ENCODE results near the gene LCA5L. TPM values are rescaled to one million over a fixed set of nuclear protein-coding genes. Genes with fewer than 3 reads are reported as not detected.

LCA5L gene
- total RNA-seq, 1 donor = 3.1 TPM

DNA sequence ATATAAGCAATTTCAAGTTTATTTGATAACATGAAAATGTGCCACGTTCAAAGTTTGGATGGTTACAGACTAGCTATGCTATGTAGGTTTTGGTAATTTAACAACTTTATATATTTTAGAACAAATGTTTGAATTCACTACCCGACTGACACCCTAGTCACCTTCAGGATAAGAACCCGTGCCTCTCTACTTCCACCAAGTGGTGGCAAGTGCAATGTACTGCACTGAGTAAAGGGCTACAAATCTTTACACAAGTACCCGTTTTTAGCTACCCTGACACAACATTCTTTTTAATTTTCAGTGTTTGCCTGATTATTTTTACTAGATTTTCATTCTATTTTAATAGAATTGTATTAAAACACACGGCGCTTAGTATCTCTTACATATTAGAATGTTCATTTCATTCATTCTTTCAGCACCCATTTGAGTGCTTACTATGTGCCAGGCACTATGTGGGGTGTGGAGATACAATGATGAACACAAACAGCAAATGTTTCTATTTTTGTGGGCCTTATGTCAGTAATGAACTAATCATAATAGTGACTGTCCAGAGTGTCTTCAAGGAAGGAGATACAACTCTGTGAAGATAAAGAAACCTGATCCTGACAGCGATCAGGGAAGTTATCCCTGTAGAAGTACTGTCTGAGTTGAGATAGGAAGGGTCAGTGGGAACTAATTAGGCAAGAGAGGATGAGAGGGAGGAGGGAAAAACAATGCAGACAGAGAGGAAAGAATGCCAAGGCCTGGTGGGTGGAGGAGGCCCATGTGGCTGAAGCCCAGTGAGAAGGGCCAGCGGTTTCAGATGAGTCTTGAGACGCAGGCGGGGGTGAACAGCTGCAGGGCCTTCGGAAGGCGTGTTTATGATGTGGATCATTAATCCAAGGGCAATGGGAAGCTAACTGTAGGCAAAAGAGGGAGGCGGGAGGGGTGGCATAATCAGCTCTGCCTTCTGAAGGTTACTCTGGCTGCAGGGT, 3.8 kb downstream of the LCA5L start:
- TF ChIP-seq, protein P1, sequence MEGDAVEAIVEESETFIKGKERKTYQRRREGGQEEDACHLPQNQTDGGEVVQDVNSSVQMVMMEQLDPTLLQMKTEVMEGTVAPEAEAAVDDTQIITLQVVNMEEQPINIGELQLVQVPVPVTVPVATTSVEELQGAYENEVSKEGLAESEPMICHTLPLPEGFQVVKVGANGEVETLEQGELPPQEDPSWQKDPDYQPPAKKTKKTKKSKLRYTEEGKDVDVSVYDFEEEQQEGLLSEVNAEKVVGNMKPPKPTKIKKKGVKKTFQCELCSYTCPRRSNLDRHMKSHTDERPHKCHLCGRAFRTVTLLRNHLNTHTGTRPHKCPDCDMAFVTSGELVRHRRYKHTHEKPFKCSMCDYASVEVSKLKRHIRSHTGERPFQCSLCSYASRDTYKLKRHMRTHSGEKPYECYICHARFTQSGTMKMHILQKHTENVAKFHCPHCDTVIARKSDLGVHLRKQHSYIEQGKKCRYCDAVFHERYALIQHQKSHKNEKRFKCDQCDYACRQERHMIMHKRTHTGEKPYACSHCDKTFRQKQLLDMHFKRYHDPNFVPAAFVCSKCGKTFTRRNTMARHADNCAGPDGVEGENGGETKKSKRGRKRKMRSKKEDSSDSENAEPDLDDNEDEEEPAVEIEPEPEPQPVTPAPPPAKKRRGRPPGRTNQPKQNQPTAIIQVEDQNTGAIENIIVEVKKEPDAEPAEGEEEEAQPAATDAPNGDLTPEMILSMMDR (IDR thresholded peaks at IDR 0.05; ENCODE audit: insufficient read depth, low read length) = peak; percentile 92
- H3K4me3 ChIP-seq (ENCODE audit: low read depth, low read length) = no peak overlapping the region
- peak; percentile 66 for DNase-seq (ENCODE audit: low read depth)

DNA sequence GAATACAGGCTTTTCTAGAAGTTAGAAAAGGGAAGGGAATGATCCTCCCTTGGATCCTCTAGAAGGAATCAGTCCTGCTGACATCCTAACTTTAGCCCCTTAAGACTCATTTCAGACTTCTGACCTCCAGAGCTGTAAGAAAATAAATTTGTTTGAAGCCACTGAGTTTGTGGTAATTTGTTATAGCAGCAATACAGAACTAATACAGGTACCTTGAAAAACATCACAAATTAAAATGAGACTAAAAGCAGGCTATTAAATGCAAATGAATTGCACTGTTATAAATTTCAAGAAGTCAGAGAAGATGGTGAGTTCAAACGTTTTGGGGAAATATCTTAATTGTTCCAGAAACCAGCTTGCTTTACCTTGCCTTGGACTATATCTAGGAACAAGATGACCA, 6.3 kb downstream of the LCA5L start:
- DNase-seq (ENCODE audit: low read depth) = no peak
- no peak overlapping the region for H3K4me3 ChIP-seq (ENCODE audit: low read depth, low read length)
- TF ChIP-seq, protein P1 (IDR thresholded peaks at IDR 0.05; ENCODE audit: insufficient read depth, low read length) = no peak

DNA sequence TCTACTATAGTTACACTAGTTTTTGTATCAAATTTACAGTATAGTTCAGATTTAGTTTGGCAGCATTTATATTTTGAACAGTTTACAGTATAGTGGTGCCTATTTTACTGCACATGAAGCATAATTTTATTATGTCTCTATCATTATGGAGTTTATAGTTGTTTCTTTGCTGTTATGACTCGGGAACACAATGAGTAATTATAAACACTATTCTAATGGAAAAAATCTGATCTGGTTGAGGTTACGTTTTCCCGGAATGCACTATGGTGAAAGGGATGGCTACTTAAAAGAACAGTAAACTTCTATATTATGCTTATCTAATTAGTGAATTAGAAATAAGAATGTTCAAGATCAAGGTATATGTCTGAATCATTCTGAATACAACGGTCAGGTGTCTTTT, 10.6 kb downstream of the LCA5L start:
- no peak overlapping the region for H3K4me3 ChIP-seq (ENCODE audit: low read depth, low read length)
- TF ChIP-seq, protein P1 (IDR thresholded peaks at IDR 0.05; ENCODE audit: insufficient read depth, low read length) = no peak
- DNase-seq (ENCODE audit: low read depth) = no peak

DNA sequence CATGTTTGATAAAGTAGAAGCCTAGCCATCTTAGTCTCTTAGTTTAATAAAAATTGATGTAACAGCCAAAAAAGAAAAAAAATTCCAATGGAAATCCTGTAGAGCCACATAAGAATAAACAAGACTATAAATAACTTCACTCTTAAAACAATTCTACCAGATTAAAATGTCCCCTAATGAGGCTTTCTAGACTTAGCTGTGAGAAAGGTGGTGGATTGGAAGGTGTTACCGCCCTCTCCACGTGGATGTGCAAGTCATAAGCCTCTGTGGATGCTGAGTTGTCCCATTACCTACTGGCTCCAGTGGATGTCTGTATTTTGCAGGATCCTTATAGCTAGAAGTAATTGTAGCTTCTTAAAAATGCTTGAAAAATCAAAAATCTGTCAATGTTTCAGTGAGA, 14.6 kb downstream of the LCA5L start:
- no peak for DNase-seq (ENCODE audit: low read depth)
- TF ChIP-seq, protein P1 (IDR thresholded peaks at IDR 0.05; ENCODE audit: insufficient read depth, low read length) = no peak
- no peak overlapping the region for H3K4me3 ChIP-seq (ENCODE audit: low read depth, low read length)

DNA sequence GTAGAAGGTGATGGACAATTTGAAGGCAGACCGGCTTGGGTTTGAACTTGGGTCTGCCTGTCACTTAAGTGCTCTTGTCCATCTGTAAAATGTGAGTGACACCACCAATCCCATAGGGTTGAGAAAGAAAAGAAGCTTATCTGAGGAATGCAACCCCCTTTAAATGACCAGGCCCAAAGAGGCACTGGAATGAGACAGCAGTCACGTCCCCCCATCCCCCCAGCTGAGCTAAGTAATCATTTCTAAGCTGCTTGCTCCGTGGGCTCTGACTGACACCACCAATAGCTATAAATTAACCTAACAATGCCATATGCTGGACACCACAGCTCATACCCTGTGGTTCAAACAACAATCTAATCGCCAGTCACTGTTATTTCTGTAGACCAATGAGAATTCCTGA, 15.1 kb downstream of the LCA5L start:
- no peak overlapping the region for H3K4me3 ChIP-seq (ENCODE audit: low read depth, low read length)
- DNase-seq (ENCODE audit: low read depth) = no peak
- TF ChIP-seq, protein P1 (IDR thresholded peaks at IDR 0.05; ENCODE audit: insufficient read depth, low read length) = no peak

DNA sequence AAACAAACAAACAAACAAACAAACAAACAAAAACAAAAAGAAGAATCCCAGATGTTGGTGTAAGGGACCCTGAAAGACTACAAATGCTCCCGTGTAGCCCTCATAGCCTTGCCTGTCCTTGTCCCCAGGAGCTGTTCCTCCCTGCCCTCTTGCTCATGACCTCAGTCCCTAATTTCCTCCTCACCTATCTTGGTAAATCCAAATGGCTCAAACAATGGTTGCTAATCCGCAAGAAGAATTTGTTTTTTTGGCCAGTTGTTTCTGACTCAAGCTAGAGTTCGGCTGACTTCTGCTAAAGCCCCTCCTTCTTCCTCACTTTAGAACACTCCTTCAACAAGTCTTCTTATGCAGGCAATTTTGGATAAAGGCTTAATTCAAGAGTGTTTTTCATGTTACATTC, 15.6 kb downstream of the LCA5L start:
- TF ChIP-seq, protein P1 (IDR thresholded peaks at IDR 0.05; ENCODE audit: insufficient read depth, low read length) = no peak
- no peak for DNase-seq (ENCODE audit: low read depth)
- H3K4me3 ChIP-seq (ENCODE audit: low read depth, low read length) = no peak overlapping the region
